ACHN (cell line): Measurements from ENCODE around the gene RNF5.
"Not testable (repeated sequence)": the region's sequence is repeated elsewhere in the genome, so short reads cannot be mapped to it uniquely, and the experiment has no call there.

Experiments
- DNase-seq: peaks from one replicate; pipeline ENCODE4 v3.0.0-alpha.2; 2015
- in situ Hi-C: cut with HindIII; loops from 2 replicates; pipeline ENCODE4 v1.10.0; 2017; ENCODE audit warnings: low sequenced_read_pairs, low pct_ligation_motif_present, low pct_unique_long_range_greater_than_20kb

RNF5 gene

GRCh38 chr6:32171234-32171633 lies 7.0 kb upstream of the RNF5 start:
- in situ Hi-C loops: no loop called here
- no peak for DNase-seq

GRCh38 chr6:32173051-32173727 lies 5.0 kb upstream of the RNF5 start:
- DNase-seq: no peak
- in situ Hi-C loops: no loop called here

DNA sequence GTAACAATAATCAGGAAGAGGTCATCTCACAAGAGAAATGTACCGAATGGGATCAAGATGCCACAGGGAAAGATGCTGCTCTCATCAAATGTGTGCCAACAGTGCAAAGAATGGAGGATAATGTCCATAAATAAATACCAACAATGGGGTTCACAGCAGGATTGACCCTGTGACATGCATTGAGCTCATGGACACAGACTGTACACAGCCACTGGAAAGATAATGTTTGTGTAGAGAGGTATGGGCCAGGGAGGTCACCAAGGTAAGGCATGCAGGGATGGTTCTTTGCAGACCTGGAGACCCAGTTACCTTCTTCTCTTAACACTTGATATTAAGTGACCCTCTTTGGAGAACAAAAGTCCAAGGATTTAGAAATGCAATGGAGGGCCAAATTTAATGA lies 3.8 kb upstream of the RNF5 start:
- in situ Hi-C loops: no loop called here
- DNase-seq: no peak

DNA sequence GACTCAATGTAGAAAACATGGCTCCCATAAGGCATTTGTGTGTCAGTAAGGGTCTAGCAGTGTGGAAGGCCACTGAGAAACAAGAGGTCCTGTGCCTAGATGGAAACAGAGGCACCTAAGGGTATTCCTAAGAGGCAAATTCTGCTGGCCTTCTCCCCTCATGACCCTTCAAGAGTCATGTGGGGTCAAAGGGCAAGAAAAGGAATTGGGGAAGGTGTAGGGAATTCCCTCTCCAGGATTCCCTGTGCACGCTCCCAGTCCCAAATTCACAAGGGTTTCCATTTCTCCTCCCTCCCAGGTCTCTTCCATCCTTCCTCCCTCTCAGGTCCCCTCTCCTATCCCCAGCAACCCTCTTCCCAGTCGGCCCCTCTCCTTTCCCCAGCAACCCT lies 2.9 kb upstream of the RNF5 start:
- no peak for DNase-seq
- in situ Hi-C loops: no loop called here

- in situ Hi-C loops: no loop called here
- peak; percentile 91 for DNase-seq
Measured at GRCh38 chr6:32175711-32176475, 2.3 kb upstream of the RNF5 start, which contains the start of gene AGPAT1. Gene AGPAT1 (minus strand): TSS chr6:32176084. CDS start chr6:32171496, 4,588 bp downstream.

GRCh38 chr6:32176476-32177182 lies 1.6 kb upstream of the RNF5 start:
- in situ Hi-C loops: no loop called here
- DNase-seq: peak; percentile 42

GRCh38 chr6:32177183-32177787 lies 920 bp upstream of the RNF5 start:
- in situ Hi-C loops: no loop called here
- DNase-seq: peak; percentile 67

- DNase-seq: peak; percentile 11
Measured at GRCh38 chr6:32178547-32179440, 589 bp downstream of the RNF5 start.

DNA sequence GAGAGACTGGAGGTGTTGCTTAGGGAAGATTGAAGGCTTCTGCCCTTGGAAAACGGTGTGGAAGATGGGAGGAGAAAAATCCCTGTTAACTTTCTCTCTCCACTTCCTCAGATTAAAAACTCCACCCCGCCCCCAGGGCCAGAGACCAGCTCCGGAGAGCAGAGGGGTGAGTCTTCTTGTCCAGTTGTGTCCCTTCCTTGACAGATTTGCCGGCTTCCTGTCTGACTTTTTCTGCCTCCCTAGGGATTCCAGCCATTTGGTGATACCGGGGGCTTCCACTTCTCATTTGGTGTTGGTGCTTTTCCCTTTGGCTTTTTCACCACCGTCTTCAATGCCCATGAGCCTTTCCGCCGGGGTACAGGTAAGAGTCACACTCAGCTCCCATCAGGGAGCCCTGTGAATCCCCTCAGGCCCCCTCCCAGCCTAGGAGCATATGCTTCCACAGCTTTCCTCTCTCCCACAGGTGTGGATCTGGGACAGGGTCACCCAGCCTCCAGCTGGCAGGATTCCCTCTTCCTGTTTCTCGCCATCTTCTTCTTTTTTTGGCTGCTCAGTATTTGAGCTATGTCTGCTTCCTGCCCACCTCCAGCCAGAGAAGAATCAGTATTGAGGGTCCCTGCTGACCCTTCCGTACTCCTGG lies 1.7 kb downstream of the RNF5 start:
- in situ Hi-C loops: no loop called here
- no peak for DNase-seq

More at GRCh38 chr6:32178547-32179440, 589 bp downstream of the RNF5 start:
- in situ Hi-C loops: no loop called here

DNA sequence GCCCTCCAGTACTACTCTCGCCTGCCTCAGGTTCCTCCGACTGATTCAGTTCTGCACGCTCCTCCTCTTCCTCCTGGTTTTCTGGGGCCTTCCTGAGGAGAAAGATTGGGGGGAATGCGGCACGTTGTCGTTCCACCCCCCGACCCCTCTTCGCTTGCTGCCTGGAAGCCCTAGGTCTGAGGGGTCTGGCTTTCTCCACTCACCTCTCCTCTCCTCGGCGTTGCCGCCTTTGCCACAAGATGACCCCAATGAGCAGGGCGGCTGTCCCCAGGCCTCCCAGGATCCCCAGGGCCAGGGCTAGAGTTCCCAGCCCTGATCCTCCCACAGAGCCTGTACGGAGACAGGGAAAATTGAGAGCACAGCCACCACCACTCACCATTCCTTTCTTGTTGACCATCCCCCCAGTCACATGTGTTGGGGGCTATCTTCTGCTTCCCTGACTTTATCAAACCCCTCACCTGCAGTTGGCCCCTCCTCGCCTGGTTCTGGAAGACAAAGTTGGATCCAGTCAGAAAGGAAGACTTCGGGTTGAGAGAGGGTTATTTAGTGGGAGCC lies 3.0 kb downstream of the RNF5 start:
- in situ Hi-C loops: no loop called here

GRCh38 chr6:32181915-32182529 lies 3.8 kb downstream of the RNF5 start:
- in situ Hi-C loops: no loop called here
- no peak for DNase-seq

More for the DNA sequence above, 3.0 kb downstream of the RNF5 start:
- no peak for DNase-seq

- in situ Hi-C loops: no loop called here
- DNase-seq: no peak
Measured at GRCh38 chr6:32182555-32182981, 4.4 kb downstream of the RNF5 start.

- in situ Hi-C loops: no loop called here
- DNase-seq: no peak
Measured at GRCh38 chr6:32183030-32183429, 4.8 kb downstream of the RNF5 start.

GRCh38 chr6:32183483-32184083 lies 5.4 kb downstream of the RNF5 start:
- in situ Hi-C loops: no loop called here
- DNase-seq: no peak

- in situ Hi-C loops: no loop called here
Measured at GRCh38 chr6:32184084-32184640, 6.0 kb downstream of the RNF5 start, which contains the start of gene AGER. Gene AGER (minus strand): TSS chr6:32184253. CDS start chr6:32184222, 31 bp downstream.

GRCh38 chr6:32185681-32186131 lies 7.5 kb downstream of the RNF5 start:
- in situ Hi-C loops: not testable (repeated sequence)
- peak; percentile 91 for DNase-seq

More at GRCh38 chr6:32184084-32184640, 6.0 kb downstream of the RNF5 start, which contains the start of gene AGER:
- no peak for DNase-seq
